GM23338 (cell line): ENCODE measurements around the gene AAMDC.

Experiments used
- CREB1 ChIP-seq: fragments of 250-450 bp; sonication (Bioruptor Pico); IDR thresholded peaks from 2 replicates; pipeline ENCODE4 v1.5.0; 2020; ENCODE audit warnings: low read depth, mild to moderate bottlenecking, moderate library complexity
- CTCF ChIP-seq, 2 experiments: fragments of 200-600 bp in 1 of 2; sonication (generic) in 1 of 2; conservative IDR thresholded peaks; 2 replicates each; pipeline versions ENCODE4 v1.5.1 to v1.6.1; 2016 to 2017; ENCODE audit warnings: antibody characterized with exemption in 2 of 2, low read depth in 2 of 2, mild to moderate bottlenecking in 2 of 2, moderate library complexity in 1 of 2
- EZH2 ChIP-seq: fragments of 200-600 bp; sonication (generic); IDR thresholded peaks from one replicate; pipeline ENCODE4 v1.8.0; 2017; ENCODE audit warnings: antibody characterized with exemption, mild to moderate bottlenecking, low read depth; ENCODE audit not compliant: unreplicated experiment
- EZH2phosphoT487 ChIP-seq: fragments of 200-600 bp; sonication (generic); IDR thresholded peaks from one replicate; pipeline ENCODE4 v1.8.1; 2018; ENCODE audit warnings: antibody characterized with exemption; ENCODE audit not compliant: unreplicated experiment
- JUNB ChIP-seq: IDR thresholded peaks from one replicate; pipeline ENCODE4 v1.6.1; 2016; ENCODE audit warnings: antibody characterized with exemption; ENCODE audit not compliant: unreplicated experiment
- NANOG ChIP-seq: IDR thresholded peaks from 2 replicates; pipeline ENCODE4 v1.6.1; 2016; ENCODE audit warnings: antibody characterized with exemption, borderline replicate concordance
- POLR2AphosphoS5 ChIP-seq: IDR thresholded peaks from 2 replicates; pipeline ENCODE4 v1.6.1; 2016; ENCODE audit warnings: antibody characterized with exemption, low read depth
- STAT1 ChIP-seq: IDR thresholded peaks from one replicate; pipeline ENCODE4 v1.6.1; 2016; ENCODE audit warnings: antibody characterized with exemption; ENCODE audit not compliant: unreplicated experiment
- ZNF114 ChIP-seq: fragments of 250-450 bp; sonication (Bioruptor Pico); IDR thresholded peaks from 2 replicates; pipeline ENCODE4 v1.5.0; 2020; ENCODE audit warnings: mild to moderate bottlenecking, moderate library complexity
- ZNF331 ChIP-seq: fragments of 250-450 bp; sonication (Bioruptor Pico); IDR thresholded peaks from 2 replicates; pipeline ENCODE4 v1.5.0; 2020; ENCODE audit warnings: low read depth, mild to moderate bottlenecking, moderate library complexity
- TF ChIP-seq, protein P1 (sequence below): IDR thresholded peaks from 2 replicates; pipeline ENCODE4 v1.6.1; 2016; ENCODE audit warnings: antibody characterized with exemption
- TF ChIP-seq, protein P2 (sequence below): IDR thresholded peaks from one replicate; pipeline ENCODE4 v1.6.1; 2018; ENCODE audit warnings: antibody characterized with exemption; ENCODE audit not compliant: unreplicated experiment

- TF ChIP-seq CTCF (conservative IDR thresholded peaks at IDR 0.05; ENCODE audit: low read depth in 2 of 2) (no peak), POLR2AphosphoS5 (no peak), EZH2 (no peak), EZH2phosphoT487 (no peak), NANOG (no peak), ZNF331 (CRISPR knock-in tag) (no peak), CREB1 (CRISPR knock-in tag) (no peak), JUNB (no peak), ZNF114 (CRISPR knock-in tag) (no peak), STAT1 (no peak)
- TF ChIP-seq, protein P1, sequence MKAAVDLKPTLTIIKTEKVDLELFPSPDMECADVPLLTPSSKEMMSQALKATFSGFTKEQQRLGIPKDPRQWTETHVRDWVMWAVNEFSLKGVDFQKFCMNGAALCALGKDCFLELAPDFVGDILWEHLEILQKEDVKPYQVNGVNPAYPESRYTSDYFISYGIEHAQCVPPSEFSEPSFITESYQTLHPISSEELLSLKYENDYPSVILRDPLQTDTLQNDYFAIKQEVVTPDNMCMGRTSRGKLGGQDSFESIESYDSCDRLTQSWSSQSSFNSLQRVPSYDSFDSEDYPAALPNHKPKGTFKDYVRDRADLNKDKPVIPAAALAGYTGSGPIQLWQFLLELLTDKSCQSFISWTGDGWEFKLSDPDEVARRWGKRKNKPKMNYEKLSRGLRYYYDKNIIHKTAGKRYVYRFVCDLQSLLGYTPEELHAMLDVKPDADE, result no peak
- TF ChIP-seq, protein P2, sequence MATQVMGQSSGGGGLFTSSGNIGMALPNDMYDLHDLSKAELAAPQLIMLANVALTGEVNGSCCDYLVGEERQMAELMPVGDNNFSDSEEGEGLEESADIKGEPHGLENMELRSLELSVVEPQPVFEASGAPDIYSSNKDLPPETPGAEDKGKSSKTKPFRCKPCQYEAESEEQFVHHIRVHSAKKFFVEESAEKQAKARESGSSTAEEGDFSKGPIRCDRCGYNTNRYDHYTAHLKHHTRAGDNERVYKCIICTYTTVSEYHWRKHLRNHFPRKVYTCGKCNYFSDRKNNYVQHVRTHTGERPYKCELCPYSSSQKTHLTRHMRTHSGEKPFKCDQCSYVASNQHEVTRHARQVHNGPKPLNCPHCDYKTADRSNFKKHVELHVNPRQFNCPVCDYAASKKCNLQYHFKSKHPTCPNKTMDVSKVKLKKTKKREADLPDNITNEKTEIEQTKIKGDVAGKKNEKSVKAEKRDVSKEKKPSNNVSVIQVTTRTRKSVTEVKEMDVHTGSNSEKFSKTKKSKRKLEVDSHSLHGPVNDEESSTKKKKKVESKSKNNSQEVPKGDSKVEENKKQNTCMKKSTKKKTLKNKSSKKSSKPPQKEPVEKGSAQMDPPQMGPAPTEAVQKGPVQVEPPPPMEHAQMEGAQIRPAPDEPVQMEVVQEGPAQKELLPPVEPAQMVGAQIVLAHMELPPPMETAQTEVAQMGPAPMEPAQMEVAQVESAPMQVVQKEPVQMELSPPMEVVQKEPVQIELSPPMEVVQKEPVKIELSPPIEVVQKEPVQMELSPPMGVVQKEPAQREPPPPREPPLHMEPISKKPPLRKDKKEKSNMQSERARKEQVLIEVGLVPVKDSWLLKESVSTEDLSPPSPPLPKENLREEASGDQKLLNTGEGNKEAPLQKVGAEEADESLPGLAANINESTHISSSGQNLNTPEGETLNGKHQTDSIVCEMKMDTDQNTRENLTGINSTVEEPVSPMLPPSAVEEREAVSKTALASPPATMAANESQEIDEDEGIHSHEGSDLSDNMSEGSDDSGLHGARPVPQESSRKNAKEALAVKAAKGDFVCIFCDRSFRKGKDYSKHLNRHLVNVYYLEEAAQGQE, result no peak
Observed at GRCh38 chr11:77842441-77843121, 21.6 kb downstream of the AAMDC start.
